ENCODE results near the gene GNRH2. TPM values are rescaled to one million over a fixed set of nuclear protein-coding genes. Genes with fewer than 3 reads are reported as not detected.
"Not testable (repeated sequence)": the region's sequence is repeated elsewhere in the genome, so short reads cannot be mapped to it uniquely, and the experiment has no call there.

The GNRH2 gene
- polyA plus RNA-seq, 1 donor (not counting 4 experiments of a cell fraction or from before 2014, with no cell fraction given) = 0.18 TPM

- Histone ChIP-seq H3K79me2 (ENCODE audit: control insufficient read depth, insufficient read depth, low read length) (no peaks in the 10 kb centered on the region), H3K9ac (ENCODE audit: control insufficient read depth, extremely low read depth, insufficient read depth, low read length) (no peak overlapping the region), H4K20me1 (ENCODE audit: control insufficient read depth, extremely low read depth, insufficient read depth, low read length) (no peaks in the 10 kb centered on the region), H2AFZ (ENCODE audit: control insufficient read depth, low read length) (no peak overlapping the region), H3K9me1 (ENCODE audit: control insufficient read depth, extremely low read depth, insufficient read depth, low read length) (no peaks in the 10 kb centered on the region), H3K27ac (ENCODE audit: control insufficient read depth, insufficient read depth, low read length) (no peak overlapping the region), H3K36me3 (ENCODE audit: control insufficient read depth in 2 of 2, extremely low read depth in 1 of 2, insufficient read depth in 2 of 2, low read length in 2 of 2) (peaks cover 4 to 9% of the 10 kb centered on the region in 2 experiments), H3K4me1 (ENCODE audit: control insufficient read depth, extremely low read depth, insufficient read depth, low read length) (no peaks in the 10 kb centered on the region), H3K27me3 (ENCODE audit: control insufficient read depth, extremely low read depth, insufficient read depth, low read length) (no peaks in the 10 kb centered on the region), H3K4me3 (ENCODE audit: control insufficient read depth in 2 of 3, extremely low read depth in 1 of 3, insufficient read depth in 2 of 3, low read depth in 1 of 3, low read length in 3 of 3) (no peak overlapping the region), H3K4me2 (ENCODE audit: control insufficient read depth, extremely low read depth, insufficient read depth, low read depth, low read length) (no peak overlapping the region), H3K9me3 (ENCODE audit: control insufficient read depth, low read depth, low read length) (no peaks in the 10 kb centered on the region)
- no peak for TF ChIP-seq CTCF (optimal IDR thresholded peaks at IDR 0.05 in 1 of 3, IDR thresholded peaks at IDR 0.05 in 1 of 3, conservative IDR thresholded peaks at IDR 0.05 in 1 of 3; ENCODE audit: extremely low read depth in 1 of 3, insufficient read depth in 2 of 3, low read length in 3 of 3)
- no peak for TF ChIP-seq EZH2 (IDR thresholded peaks at IDR 0.05; ENCODE audit: low read length)
- dilution Hi-C loops (cut with MboI; ENCODE audit: extremely low pct_ligation_motif_present, low sequenced_read_pairs) = no loop called here
- no peak for FAIRE-seq
- DNase-seq (ENCODE audit: low read depth, low spot score) = no peak
Measured at GRCh38 chr20:3014179-3014578, 29.2 kb upstream of the GNRH2 start.

- Histone ChIP-seq H3K4me1 (ENCODE audit: control insufficient read depth, extremely low read depth, insufficient read depth, low read length) (no peaks in the 10 kb centered on the region), H3K27ac (ENCODE audit: control insufficient read depth, insufficient read depth, low read length) (no peak overlapping the region), H3K79me2 (ENCODE audit: control insufficient read depth, insufficient read depth, low read length) (no peaks in the 10 kb centered on the region), H3K9me3 (ENCODE audit: control insufficient read depth, low read depth, low read length) (no peaks in the 10 kb centered on the region), H3K4me2 (ENCODE audit: control insufficient read depth, extremely low read depth, insufficient read depth, low read depth, low read length) (no peak overlapping the region), H3K36me3 (ENCODE audit: control insufficient read depth in 2 of 2, extremely low read depth in 1 of 2, insufficient read depth in 2 of 2, low read length in 2 of 2) (peaks cover 4 to 9% of the 10 kb centered on the region in 2 experiments), H2AFZ (ENCODE audit: control insufficient read depth, low read length) (no peak overlapping the region), H3K9me1 (ENCODE audit: control insufficient read depth, extremely low read depth, insufficient read depth, low read length) (no peaks in the 10 kb centered on the region), H3K9ac (ENCODE audit: control insufficient read depth, extremely low read depth, insufficient read depth, low read length) (no peak overlapping the region), H3K4me3 (ENCODE audit: control insufficient read depth in 2 of 3, extremely low read depth in 1 of 3, insufficient read depth in 2 of 3, low read depth in 1 of 3, low read length in 3 of 3) (no peak overlapping the region), H3K27me3 (ENCODE audit: control insufficient read depth, extremely low read depth, insufficient read depth, low read length) (no peaks in the 10 kb centered on the region), H4K20me1 (ENCODE audit: control insufficient read depth, extremely low read depth, insufficient read depth, low read length) (no peaks in the 10 kb centered on the region)
- DNase-seq (ENCODE audit: low read depth, low spot score) = no peak
- dilution Hi-C loops (cut with MboI; ENCODE audit: extremely low pct_ligation_motif_present, low sequenced_read_pairs) = no loop called here
- no peak for FAIRE-seq
- TF ChIP-seq EZH2 (IDR thresholded peaks at IDR 0.05; ENCODE audit: low read length) (no peak), CTCF (optimal IDR thresholded peaks at IDR 0.05 in 1 of 3, IDR thresholded peaks at IDR 0.05 in 1 of 3, conservative IDR thresholded peaks at IDR 0.05 in 1 of 3; ENCODE audit: extremely low read depth in 1 of 3, insufficient read depth in 2 of 3, low read length in 3 of 3) (no peak)
Measured at GRCh38 chr20:3014662-3015061, 28.8 kb upstream of the GNRH2 start.

- H2AFZ ChIP-seq (ENCODE audit: control insufficient read depth, low read length); H3K9me1 ChIP-seq (ENCODE audit: control insufficient read depth, extremely low read depth, insufficient read depth, low read length); H3K9me3 ChIP-seq (ENCODE audit: control insufficient read depth, low read depth, low read length); H4K20me1 ChIP-seq (ENCODE audit: control insufficient read depth, extremely low read depth, insufficient read depth, low read length); H3K4me2 ChIP-seq (ENCODE audit: control insufficient read depth, extremely low read depth, insufficient read depth, low read depth, low read length); H3K79me2 ChIP-seq (ENCODE audit: control insufficient read depth, insufficient read depth, low read length); H3K27ac ChIP-seq (ENCODE audit: control insufficient read depth, insufficient read depth, low read length); H3K36me3 ChIP-seq (ENCODE audit: control insufficient read depth in 2 of 2, extremely low read depth in 1 of 2, insufficient read depth in 2 of 2, low read length in 2 of 2); H3K9ac ChIP-seq (ENCODE audit: control insufficient read depth, extremely low read depth, insufficient read depth, low read length); DNase-seq (ENCODE audit: low read depth, low spot score); dilution Hi-C loops (cut with MboI; ENCODE audit: extremely low pct_ligation_motif_present, low sequenced_read_pairs); H3K4me1 ChIP-seq (ENCODE audit: control insufficient read depth, extremely low read depth, insufficient read depth, low read length); H3K27me3 ChIP-seq (ENCODE audit: control insufficient read depth, extremely low read depth, insufficient read depth, low read length); FAIRE-seq; H3K4me3 ChIP-seq (ENCODE audit: control insufficient read depth in 2 of 3, extremely low read depth in 1 of 3, insufficient read depth in 2 of 3, low read depth in 1 of 3, low read length in 3 of 3): not testable (repeated sequence)
Measured at GRCh38 chr20:3015302-3015701, 28.1 kb upstream of the GNRH2 start.

All from keratinocyte (primary cell).